Ishikawa (cell line): ENCODE results near the gene GADL1.

Source experiments
- CEBPB ChIP-seq: IDR thresholded peaks from 2 replicates; pipeline ENCODE4 v1.6.1; 2012
- CREB1 ChIP-seq: IDR thresholded peaks from 2 replicates; pipeline ENCODE4 v1.6.1; 2012; ENCODE audit warnings: low read depth
- EGR1 ChIP-seq: IDR thresholded peaks from 2 replicates; pipeline ENCODE4 v1.6.1; 2012
- EP300 ChIP-seq: IDR thresholded peaks from 2 replicates; pipeline ENCODE4 v1.6.1; 2012; ENCODE audit warnings: borderline replicate concordance
- FOXM1 ChIP-seq: IDR thresholded peaks from 2 replicates; pipeline ENCODE4 v1.6.1; 2012; ENCODE audit warnings: low read depth, borderline replicate concordance
- MAX ChIP-seq: IDR thresholded peaks from 2 replicates; pipeline ENCODE4 v1.6.1; 2012
- NFIC ChIP-seq: IDR thresholded peaks from 2 replicates; pipeline ENCODE4 v1.6.1; 2012
- RAD21 ChIP-seq: IDR thresholded peaks from 2 replicates; pipeline ENCODE4 v1.6.1; 2012; ENCODE audit warnings: low read depth
- TAF1 ChIP-seq: IDR thresholded peaks from 2 replicates; pipeline ENCODE4 v1.6.1; 2012; ENCODE audit warnings: low read depth, mild to moderate bottlenecking
- TCF12 ChIP-seq: IDR thresholded peaks from 2 replicates; pipeline ENCODE4 v1.6.1; 2012; ENCODE audit warnings: low read depth
- TEAD4 ChIP-seq: IDR thresholded peaks from 2 replicates; pipeline ENCODE4 v1.6.1; 2012
- USF1 ChIP-seq: IDR thresholded peaks from 2 replicates; pipeline ENCODE4 v1.6.1; 2012
- YY1 ChIP-seq: IDR thresholded peaks from 2 replicates; pipeline ENCODE4 v1.6.1; 2012; ENCODE audit warnings: low read depth
- ZBTB7A ChIP-seq: IDR thresholded peaks from 2 replicates; pipeline ENCODE4 v1.6.1; 2012; ENCODE audit warnings: low read depth
- TF ChIP-seq, protein P1 (sequence below): IDR thresholded peaks from 2 replicates; pipeline ENCODE4 v1.6.1; 2012; ENCODE audit warnings: low read depth, mild to moderate bottlenecking

Gene GADL1

DNA sequence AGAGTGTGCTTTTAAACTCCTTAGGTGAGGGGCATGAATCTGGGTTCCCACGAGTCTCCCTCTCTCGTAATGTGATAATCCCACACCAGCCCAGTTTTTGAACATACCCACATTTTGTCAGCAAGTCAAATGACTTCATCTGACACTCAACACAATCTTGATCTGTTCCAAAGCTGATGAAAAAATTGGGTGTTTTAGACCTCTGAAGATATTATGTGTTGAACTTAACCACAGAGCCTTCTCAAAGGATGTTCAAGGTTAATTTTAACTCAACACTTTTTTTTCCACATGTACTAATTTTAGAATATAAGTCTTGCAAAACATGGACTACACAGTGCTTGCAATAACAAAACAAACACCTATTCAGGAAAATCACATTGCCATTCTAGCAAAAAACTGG, 164.9 kb downstream of the GADL1 start:
- TF ChIP-seq EP300 (no peak), CEBPB (no peak), ZBTB7A (no peak), CREB1 (no peak), TCF12 (no peak), EGR1 (no peak), TEAD4 (no peak), FOXM1 (no peak), USF1 (no peak), TAF1 (no peak)
- TF ChIP-seq, protein P1, sequence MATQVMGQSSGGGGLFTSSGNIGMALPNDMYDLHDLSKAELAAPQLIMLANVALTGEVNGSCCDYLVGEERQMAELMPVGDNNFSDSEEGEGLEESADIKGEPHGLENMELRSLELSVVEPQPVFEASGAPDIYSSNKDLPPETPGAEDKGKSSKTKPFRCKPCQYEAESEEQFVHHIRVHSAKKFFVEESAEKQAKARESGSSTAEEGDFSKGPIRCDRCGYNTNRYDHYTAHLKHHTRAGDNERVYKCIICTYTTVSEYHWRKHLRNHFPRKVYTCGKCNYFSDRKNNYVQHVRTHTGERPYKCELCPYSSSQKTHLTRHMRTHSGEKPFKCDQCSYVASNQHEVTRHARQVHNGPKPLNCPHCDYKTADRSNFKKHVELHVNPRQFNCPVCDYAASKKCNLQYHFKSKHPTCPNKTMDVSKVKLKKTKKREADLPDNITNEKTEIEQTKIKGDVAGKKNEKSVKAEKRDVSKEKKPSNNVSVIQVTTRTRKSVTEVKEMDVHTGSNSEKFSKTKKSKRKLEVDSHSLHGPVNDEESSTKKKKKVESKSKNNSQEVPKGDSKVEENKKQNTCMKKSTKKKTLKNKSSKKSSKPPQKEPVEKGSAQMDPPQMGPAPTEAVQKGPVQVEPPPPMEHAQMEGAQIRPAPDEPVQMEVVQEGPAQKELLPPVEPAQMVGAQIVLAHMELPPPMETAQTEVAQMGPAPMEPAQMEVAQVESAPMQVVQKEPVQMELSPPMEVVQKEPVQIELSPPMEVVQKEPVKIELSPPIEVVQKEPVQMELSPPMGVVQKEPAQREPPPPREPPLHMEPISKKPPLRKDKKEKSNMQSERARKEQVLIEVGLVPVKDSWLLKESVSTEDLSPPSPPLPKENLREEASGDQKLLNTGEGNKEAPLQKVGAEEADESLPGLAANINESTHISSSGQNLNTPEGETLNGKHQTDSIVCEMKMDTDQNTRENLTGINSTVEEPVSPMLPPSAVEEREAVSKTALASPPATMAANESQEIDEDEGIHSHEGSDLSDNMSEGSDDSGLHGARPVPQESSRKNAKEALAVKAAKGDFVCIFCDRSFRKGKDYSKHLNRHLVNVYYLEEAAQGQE = no peak

- no peak for TF ChIP-seq CREB1
- no peak for TF ChIP-seq NFIC
- no peak for TF ChIP-seq EP300
- TF ChIP-seq FOXM1 = no peak
- TF ChIP-seq, protein P1 = no peak
- TF ChIP-seq EGR1 = no peak
- TF ChIP-seq YY1 = no peak
- TF ChIP-seq RAD21 = no peak
- TF ChIP-seq TEAD4 = no peak
- no peak for TF ChIP-seq ZBTB7A
- no peak for TF ChIP-seq TAF1
- no peak for TF ChIP-seq USF1
- no peak for TF ChIP-seq TCF12
Observed at GRCh38 chr3:30728143-30728542, 166.3 kb downstream of the GADL1 start.

DNA sequence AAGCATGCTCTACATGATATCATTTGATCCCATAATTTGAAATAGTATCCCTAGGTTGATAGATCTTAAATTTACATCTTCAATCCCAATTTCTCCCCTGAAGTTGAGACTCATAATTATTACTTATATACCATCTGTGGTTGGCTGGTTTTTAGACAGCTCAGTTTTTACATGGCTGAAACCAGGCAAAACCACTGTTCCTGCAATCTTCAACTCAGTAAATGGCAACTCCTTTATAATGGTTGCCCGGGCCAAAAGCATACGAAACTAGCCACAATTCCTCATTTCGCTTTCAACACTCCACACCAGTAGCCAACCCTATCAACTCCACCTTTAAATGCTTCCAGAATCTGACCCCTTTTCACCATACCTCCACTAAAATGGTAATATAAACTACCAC, 169.6 kb downstream of the GADL1 start:
- no peak for TF ChIP-seq NFIC
- no peak for TF ChIP-seq FOXM1
- no peak for TF ChIP-seq YY1
- TF ChIP-seq TEAD4 = no peak
- no peak for TF ChIP-seq MAX

GRCh38 chr3:30723211-30723610, 171.2 kb downstream of the GADL1 start:
- TF ChIP-seq RAD21 (no peak), ZBTB7A (no peak), CREB1 (no peak), TCF12 (no peak)

GRCh38 chr3:30721314-30721634, 173.2 kb downstream of the GADL1 start:
- TF ChIP-seq USF1 = no peak
- TF ChIP-seq FOXM1 = no peak
- no peak for TF ChIP-seq CREB1
- no peak for TF ChIP-seq TAF1
- TF ChIP-seq TEAD4 = no peak
- TF ChIP-seq EGR1 = no peak
- no peak for TF ChIP-seq CEBPB
- no peak for TF ChIP-seq NFIC
- TF ChIP-seq RAD21 = no peak
- no peak for TF ChIP-seq YY1
- no peak for TF ChIP-seq ZBTB7A
- TF ChIP-seq EP300 = no peak
- no peak for TF ChIP-seq MAX
- no peak for TF ChIP-seq TCF12
- TF ChIP-seq, protein P1 = no peak
